ENCODE measurements around the gene ATP6V0E1.

ATP6V0E1 gene

DNA sequence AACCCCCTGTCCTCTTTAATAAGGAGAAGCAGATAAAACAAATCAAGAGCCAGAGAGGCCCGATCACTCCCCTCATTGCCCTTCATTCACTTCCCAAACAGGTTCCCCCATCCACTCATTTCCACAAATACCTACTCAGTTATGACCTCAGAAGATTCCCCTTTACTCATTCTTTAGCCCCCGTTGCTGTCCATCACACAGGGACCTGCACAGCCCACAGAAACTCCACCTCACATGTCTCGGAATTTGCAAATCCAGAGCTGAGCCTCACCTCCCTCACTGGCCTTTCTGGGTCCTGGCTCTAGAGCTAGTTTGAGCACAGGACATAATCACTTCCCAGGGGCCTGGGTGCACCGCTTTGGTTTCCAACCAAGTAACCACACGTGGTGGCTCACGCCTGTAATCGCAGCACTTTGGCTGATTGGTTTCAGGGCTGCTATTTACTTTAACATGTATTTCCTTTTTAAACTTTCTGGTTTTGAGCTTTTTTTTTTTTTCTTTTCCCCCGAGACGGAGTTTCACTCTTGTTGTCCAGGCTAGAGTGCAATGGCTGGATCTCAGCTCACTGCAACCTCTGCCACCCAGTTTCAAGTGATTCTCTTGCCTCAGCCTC lies 17.8 kb downstream of the ATP6V0E1 start:
- peaks cover 8% of the 10 kb centered on the region; the same call in 1 of the 2 replicates for H3K36me3 ChIP-seq (ENCODE audit: low read length)
- no peak for TF ChIP-seq EZH2phosphoT487 (conservative IDR thresholded peaks at IDR 0.05; ENCODE audit: low read length)
- TF ChIP-seq, protein P1, sequence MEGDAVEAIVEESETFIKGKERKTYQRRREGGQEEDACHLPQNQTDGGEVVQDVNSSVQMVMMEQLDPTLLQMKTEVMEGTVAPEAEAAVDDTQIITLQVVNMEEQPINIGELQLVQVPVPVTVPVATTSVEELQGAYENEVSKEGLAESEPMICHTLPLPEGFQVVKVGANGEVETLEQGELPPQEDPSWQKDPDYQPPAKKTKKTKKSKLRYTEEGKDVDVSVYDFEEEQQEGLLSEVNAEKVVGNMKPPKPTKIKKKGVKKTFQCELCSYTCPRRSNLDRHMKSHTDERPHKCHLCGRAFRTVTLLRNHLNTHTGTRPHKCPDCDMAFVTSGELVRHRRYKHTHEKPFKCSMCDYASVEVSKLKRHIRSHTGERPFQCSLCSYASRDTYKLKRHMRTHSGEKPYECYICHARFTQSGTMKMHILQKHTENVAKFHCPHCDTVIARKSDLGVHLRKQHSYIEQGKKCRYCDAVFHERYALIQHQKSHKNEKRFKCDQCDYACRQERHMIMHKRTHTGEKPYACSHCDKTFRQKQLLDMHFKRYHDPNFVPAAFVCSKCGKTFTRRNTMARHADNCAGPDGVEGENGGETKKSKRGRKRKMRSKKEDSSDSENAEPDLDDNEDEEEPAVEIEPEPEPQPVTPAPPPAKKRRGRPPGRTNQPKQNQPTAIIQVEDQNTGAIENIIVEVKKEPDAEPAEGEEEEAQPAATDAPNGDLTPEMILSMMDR (IDR thresholded peaks at IDR 0.05; ENCODE audit: insufficient read depth, low read length, poor library complexity, severe bottlenecking): no peak
- H3K9me2 ChIP-seq (replicated peaks; ENCODE audit: insufficient read depth, low read length): no peaks in the 10 kb centered on the region
- no peaks in the 10 kb centered on the region for H3K9me3 ChIP-seq (ENCODE audit: insufficient read depth, low read length)
- no peak overlapping the region for H2AFZ ChIP-seq (ENCODE audit: low read depth, low read length, severe bottlenecking)
- no peak overlapping the region for H3K9ac ChIP-seq (ENCODE audit: low read length)
- H3K27me3 ChIP-seq (ENCODE audit: low read length): no peaks in the 10 kb centered on the region
- peaks cover 97% of the 10 kb centered on the region for H3K79me2 ChIP-seq (ENCODE audit: insufficient read depth, low read length)
- no peak overlapping the region for H3K27ac ChIP-seq (ENCODE audit: low read depth, low read length)
- no peak overlapping the region for H3K4me2 ChIP-seq (ENCODE audit: low read depth, low read length, poor library complexity, severe bottlenecking)
- peaks cover 28% of the 10 kb centered on the region for H4K20me1 ChIP-seq (ENCODE audit: low read depth, low read length)
- no peak overlapping the region for H3K4me3 ChIP-seq (ENCODE audit: insufficient read depth, low read length, poor library complexity, severe bottlenecking)
- H3F3A ChIP-seq (ENCODE audit: insufficient read depth): peaks cover 4% of the 10 kb centered on the region

DNA sequence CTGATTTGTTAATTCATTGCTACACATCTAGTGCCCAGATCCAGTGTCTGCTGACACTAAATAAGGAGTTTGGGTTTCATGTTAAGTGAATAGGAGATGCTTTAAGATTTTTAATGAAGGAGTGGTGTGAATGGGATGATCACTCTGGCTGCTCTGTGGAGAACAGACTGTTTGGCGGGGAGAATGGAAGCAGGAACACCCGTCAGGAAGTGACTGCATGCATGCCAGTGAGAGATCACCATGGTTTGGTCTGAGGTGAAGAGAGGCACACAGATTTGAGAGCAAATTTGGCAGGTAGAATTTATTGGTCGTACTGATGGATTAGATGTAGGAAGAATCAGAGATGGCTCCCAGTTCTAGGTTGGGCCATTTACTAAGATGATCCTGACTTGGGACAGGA lies 19.8 kb downstream of the ATP6V0E1 start:
- no peak for TF ChIP-seq EZH2phosphoT487 (conservative IDR thresholded peaks at IDR 0.05; ENCODE audit: low read length)
- TF ChIP-seq, protein P1 (IDR thresholded peaks at IDR 0.05; ENCODE audit: insufficient read depth, low read length, poor library complexity, severe bottlenecking): no peak
- Histone ChIP-seq H3K27me3 (ENCODE audit: low read length) (no peaks in the 10 kb centered on the region), H3K4me3 (ENCODE audit: insufficient read depth, low read length, poor library complexity, severe bottlenecking) (no peak overlapping the region), H3K9me3 (ENCODE audit: insufficient read depth, low read length) (no peaks in the 10 kb centered on the region), H3K9me2 (replicated peaks; ENCODE audit: insufficient read depth, low read length) (no peaks in the 10 kb centered on the region), H3K9ac (ENCODE audit: low read length) (no peak overlapping the region), H3F3A (ENCODE audit: insufficient read depth) (no peaks in the 10 kb centered on the region; the same call in 1 of the 2 replicates), H3K4me2 (ENCODE audit: low read depth, low read length, poor library complexity, severe bottlenecking) (no peak overlapping the region), H2AFZ (ENCODE audit: low read depth, low read length, severe bottlenecking) (no peak overlapping the region), H3K27ac (ENCODE audit: low read depth, low read length) (no peak overlapping the region), H3K79me2 (ENCODE audit: insufficient read depth, low read length) (peaks cover 99% of the 10 kb centered on the region), H4K20me1 (ENCODE audit: low read depth, low read length) (peaks cover 24% of the 10 kb centered on the region), H3K36me3 (ENCODE audit: low read length) (no peaks in the 10 kb centered on the region)

DNA sequence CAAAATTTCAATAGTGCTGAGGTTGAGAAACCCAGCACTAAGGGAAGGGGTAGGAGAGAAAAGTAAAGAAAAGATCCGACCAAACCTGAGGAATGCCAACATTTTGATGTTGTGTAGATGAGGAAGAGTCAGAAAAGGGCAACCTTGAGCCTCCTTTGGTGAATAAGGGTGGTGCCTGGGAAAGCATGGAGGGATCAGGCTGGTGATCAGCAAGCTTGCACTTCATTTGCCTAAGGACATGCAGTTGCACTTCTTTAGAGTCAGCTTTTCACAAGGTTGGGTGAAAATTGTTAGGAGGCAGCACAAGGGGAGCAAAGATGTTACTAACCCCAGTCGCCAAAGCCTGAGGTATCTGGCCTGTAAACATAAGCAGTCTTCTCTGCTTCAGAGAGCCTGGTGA lies 20.4 kb downstream of the ATP6V0E1 start:
- Histone ChIP-seq H3K9ac (ENCODE audit: low read length) (no peak overlapping the region), H3K4me2 (ENCODE audit: low read depth, low read length, poor library complexity, severe bottlenecking) (no peak overlapping the region), H3K27me3 (ENCODE audit: low read length) (no peaks in the 10 kb centered on the region), H3K27ac (ENCODE audit: low read depth, low read length) (no peak overlapping the region), H3K79me2 (ENCODE audit: insufficient read depth, low read length) (peaks cover 95% of the 10 kb centered on the region), H3K36me3 (ENCODE audit: low read length) (no peaks in the 10 kb centered on the region), H3F3A (ENCODE audit: insufficient read depth) (no peaks in the 10 kb centered on the region; the same call in 1 of the 2 replicates), H3K4me3 (ENCODE audit: insufficient read depth, low read length, poor library complexity, severe bottlenecking) (no peak overlapping the region), H2AFZ (ENCODE audit: low read depth, low read length, severe bottlenecking) (no peak overlapping the region), H4K20me1 (ENCODE audit: low read depth, low read length) (peaks cover 24% of the 10 kb centered on the region), H3K9me2 (replicated peaks; ENCODE audit: insufficient read depth, low read length) (no peaks in the 10 kb centered on the region), H3K9me3 (ENCODE audit: insufficient read depth, low read length) (no peaks in the 10 kb centered on the region)
- no peak for TF ChIP-seq EZH2phosphoT487 (conservative IDR thresholded peaks at IDR 0.05; ENCODE audit: low read length)
- TF ChIP-seq, protein P1 (IDR thresholded peaks at IDR 0.05; ENCODE audit: insufficient read depth, low read length, poor library complexity, severe bottlenecking): no peak

Measured in SU-DHL-6 (cell line).